Vagina (tissue), 2 donors: Measurements from ENCODE around the gene SLC25A4. TPM values are rescaled to one million over a fixed set of nuclear protein-coding genes. Genes with fewer than 3 reads are reported as not detected.

Source experiments
- DNase-seq, 2 donors: peaks; one replicate each; pipeline ENCODE4 v3.0.0-alpha.2; 2017; ENCODE audit errors: extremely low spot score in 2 of 2
- H3K27ac ChIP-seq: fragments of 200-600 bp; sonication (generic); one replicate; pipeline ENCODE4 v1.5.1; 2019
- H3K27me3 ChIP-seq: fragments of 200-600 bp; sonication (generic); one replicate; pipeline ENCODE4 v1.5.1; 2019
- H3K36me3 ChIP-seq, 2 donors: fragments of 200-600 bp; sonication (generic); one replicate each; pipeline ENCODE4 v1.5.1; 2017 to 2019
- H3K4me1 ChIP-seq: fragments of 200-600 bp; sonication (generic); one replicate; pipeline ENCODE4 v1.5.1; 2019
- H3K4me3 ChIP-seq, 2 donors: fragments of 200-600 bp; sonication (generic); 1 replicate in 1 of 2; 2 replicates in 1 of 2; pipeline ENCODE4 v1.5.1; 2016 to 2019
- H3K9me3 ChIP-seq: fragments of 200-600 bp; sonication (generic); one replicate; pipeline ENCODE4 v1.5.1; 2019
- POLR2A ChIP-seq, 2 donors: fragments of 450-650 bp; IDR thresholded peaks; one replicate each; pipeline ENCODE4 v1.6.1; 2017; ENCODE audit warnings: antibody characterized with exemption in 2 of 2, mild to moderate bottlenecking in 2 of 2, moderate library complexity in 2 of 2
- POLR2AphosphoS5 ChIP-seq, 2 donors: sonication (generic); formaldehyde crosslinking; IDR thresholded peaks; one replicate each; pipeline ENCODE4 v1.9.0; 2017; ENCODE audit warnings: antibody characterized with exemption in 2 of 2, mild to moderate bottlenecking in 2 of 2, low read depth in 1 of 2; ENCODE audit not compliant: insufficient read depth in 1 of 2
- intact Hi-C: fragments of 100-400 bp; cut with DNase I; formaldehyde crosslinking; loops from one replicate; pipeline ENCODE4 v1.15.1; 2023
- total RNA-seq: library from RNA; depleted of rRNA; stranded (reverse); fragments of >200 nt; gene quantifications from one replicate; pipeline ENCODE4 v1.2.3, GENCODE V29; 2016
- TF ChIP-seq, protein P1 (sequence below), 3 experiments: fragments of 450-650 bp in 2 of 3; fragments of 200-600 bp in 1 of 3; sonication (generic) in 1 of 3; IDR thresholded peaks; one replicate each; pipeline ENCODE4 v1.5.1; 2017 to 2019; ENCODE audit warnings: antibody characterized with exemption in 3 of 3, mild to moderate bottlenecking in 2 of 3, moderate library complexity in 2 of 3

The SLC25A4 gene
- total RNA-seq = 14.0 TPM

DNA sequence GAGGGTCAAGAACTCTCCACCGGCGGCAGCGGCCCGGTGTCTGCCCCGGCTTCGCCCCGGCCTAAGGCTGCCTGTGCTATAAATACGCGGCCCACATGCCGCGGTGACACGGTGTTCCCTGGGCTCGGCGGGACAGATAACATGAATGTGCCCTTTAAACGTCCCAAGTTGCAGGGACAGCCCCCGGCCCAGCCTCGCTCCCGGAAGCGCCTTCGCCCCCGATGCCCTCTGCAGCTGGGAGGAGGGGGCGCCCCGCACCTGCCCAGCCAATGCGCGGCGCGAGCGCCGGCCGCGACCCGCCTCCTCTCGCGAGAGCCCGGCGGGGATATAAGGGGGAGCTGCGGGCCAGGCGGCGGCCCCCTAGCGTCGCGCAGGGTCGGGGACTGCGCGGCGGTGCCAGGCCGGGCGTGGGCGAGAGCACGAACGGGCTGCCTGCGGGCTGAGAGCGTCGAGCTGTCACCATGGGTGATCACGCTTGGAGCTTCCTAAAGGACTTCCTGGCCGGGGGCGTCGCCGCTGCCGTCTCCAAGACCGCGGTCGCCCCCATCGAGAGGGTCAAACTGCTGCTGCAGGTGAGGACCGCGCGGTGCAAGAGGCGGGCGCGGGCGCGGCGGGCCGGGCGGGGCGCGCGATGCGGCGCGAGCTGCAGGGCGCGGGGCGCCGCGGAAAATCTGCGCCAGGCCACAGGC is at the start of gene SLC25A4:
Gene SLC25A4, plus strand, starts transcription at position 355 of the 689 bp plus-strand sequence. Its CDS starts 107 bp downstream, at position 462.
- DNase-seq = no peak
- TF ChIP-seq POLR2A (IDR thresholded peaks at IDR 0.05) (peak in 1 of 2 donors; percentile 86), POLR2AphosphoS5 (IDR thresholded peaks at IDR 0.05; ENCODE audit: insufficient read depth in 1 of 2, low read depth in 1 of 2) (peak in 1 of 2 donors; percentile 64)
- TF ChIP-seq, protein P1, sequence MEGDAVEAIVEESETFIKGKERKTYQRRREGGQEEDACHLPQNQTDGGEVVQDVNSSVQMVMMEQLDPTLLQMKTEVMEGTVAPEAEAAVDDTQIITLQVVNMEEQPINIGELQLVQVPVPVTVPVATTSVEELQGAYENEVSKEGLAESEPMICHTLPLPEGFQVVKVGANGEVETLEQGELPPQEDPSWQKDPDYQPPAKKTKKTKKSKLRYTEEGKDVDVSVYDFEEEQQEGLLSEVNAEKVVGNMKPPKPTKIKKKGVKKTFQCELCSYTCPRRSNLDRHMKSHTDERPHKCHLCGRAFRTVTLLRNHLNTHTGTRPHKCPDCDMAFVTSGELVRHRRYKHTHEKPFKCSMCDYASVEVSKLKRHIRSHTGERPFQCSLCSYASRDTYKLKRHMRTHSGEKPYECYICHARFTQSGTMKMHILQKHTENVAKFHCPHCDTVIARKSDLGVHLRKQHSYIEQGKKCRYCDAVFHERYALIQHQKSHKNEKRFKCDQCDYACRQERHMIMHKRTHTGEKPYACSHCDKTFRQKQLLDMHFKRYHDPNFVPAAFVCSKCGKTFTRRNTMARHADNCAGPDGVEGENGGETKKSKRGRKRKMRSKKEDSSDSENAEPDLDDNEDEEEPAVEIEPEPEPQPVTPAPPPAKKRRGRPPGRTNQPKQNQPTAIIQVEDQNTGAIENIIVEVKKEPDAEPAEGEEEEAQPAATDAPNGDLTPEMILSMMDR (IDR thresholded peaks at IDR 0.05) = no peak
- H3K9me3 ChIP-seq = no peaks in the 10 kb centered on the region
- intact Hi-C loops = no loop called here
- H3K27ac ChIP-seq = peak within 1 kb of the TSS; percentile 70
- no peaks in the 10 kb centered on the region for H3K27me3 ChIP-seq
- H3K4me3 ChIP-seq = peak within 1 kb of the TSS; percentile 51 to 52
- H3K36me3 ChIP-seq = peaks cover 0 to 4% of the 10 kb centered on the region in 2 donors
- H3K4me1 ChIP-seq = peaks cover 30% of the 10 kb centered on the region

DNA sequence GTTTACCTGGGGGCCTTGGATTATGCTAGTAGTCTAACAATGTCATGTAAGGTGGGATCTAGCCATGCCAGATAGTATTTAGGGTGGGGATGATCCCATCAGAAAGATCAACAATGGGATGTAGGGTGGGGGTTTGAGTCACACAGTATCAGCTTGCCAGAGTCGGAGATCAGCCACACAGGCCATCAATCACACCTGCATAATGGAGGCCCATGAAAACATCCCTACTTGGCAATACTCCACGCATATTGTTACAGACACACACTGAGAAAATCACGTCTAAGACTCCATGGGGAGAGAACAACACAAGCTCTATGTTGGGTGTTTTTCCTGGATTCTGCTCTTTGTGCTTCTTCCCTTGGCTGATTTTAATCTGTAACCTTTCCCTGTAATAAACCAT is 49.5 kb upstream of the SLC25A4 start:
- Histone ChIP-seq H3K27ac (no peak overlapping the region), H3K36me3 (no peaks in the 10 kb centered on the region), H3K4me1 (no peaks in the 10 kb centered on the region), H3K27me3 (no peaks in the 10 kb centered on the region), H3K4me3 (no peak overlapping the region), H3K9me3 (no peaks in the 10 kb centered on the region)
- no peak for TF ChIP-seq POLR2AphosphoS5 (IDR thresholded peaks at IDR 0.05; ENCODE audit: insufficient read depth in 1 of 2, low read depth in 1 of 2)
- no peak for TF ChIP-seq POLR2A (IDR thresholded peaks at IDR 0.05)
- TF ChIP-seq, protein P1 (IDR thresholded peaks at IDR 0.05) = no peak
- no peak for DNase-seq
- intact Hi-C loops = loop anchor here (5.0 kb wide), 1 partner anchor 46 kb away; no protein-coding TSS in a partner anchor

DNA sequence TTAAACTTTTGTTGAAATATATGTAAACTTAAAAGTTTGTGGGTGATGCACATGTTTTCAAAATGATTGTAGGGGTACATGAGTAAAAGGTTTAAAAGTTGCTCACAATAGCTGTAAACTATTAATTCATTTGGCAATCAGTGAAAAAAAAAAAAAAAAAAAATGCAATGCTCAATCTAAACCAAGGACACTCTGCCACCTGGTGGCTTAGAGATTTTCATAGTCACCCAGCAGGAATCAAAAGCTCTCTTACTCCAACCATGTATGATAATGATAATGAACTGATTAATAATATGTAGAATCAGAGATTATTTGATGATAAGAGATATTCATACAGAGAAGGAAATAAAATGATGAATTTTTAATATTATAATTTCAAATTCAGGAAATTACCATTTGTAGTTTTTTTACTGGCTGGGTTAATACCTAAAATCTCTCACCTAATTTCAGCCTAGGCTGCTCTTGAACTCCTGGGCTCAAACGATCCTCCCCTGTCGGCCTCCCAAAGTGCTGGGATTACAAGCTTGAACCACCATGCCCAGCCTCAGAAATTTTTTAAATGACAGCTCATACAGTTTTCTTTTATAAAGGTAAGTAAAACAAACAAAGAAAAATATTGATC is 46.9 kb upstream of the SLC25A4 start:
- no peak overlapping the region for H3K4me3 ChIP-seq
- no peaks in the 10 kb centered on the region for H3K36me3 ChIP-seq
- TF ChIP-seq POLR2AphosphoS5 (IDR thresholded peaks at IDR 0.05; ENCODE audit: insufficient read depth in 1 of 2, low read depth in 1 of 2) = no peak
- TF ChIP-seq, protein P1 (IDR thresholded peaks at IDR 0.05) = peak in 2 of 3 experiments; percentile 36 to 43
- TF ChIP-seq POLR2A (IDR thresholded peaks at IDR 0.05) = no peak
- H3K27me3 ChIP-seq = no peaks in the 10 kb centered on the region
- H3K9me3 ChIP-seq = no peaks in the 10 kb centered on the region
- DNase-seq = no peak
- no peaks in the 10 kb centered on the region for H3K4me1 ChIP-seq
- no peak overlapping the region for H3K27ac ChIP-seq
- intact Hi-C loops = no loop called here

DNA sequence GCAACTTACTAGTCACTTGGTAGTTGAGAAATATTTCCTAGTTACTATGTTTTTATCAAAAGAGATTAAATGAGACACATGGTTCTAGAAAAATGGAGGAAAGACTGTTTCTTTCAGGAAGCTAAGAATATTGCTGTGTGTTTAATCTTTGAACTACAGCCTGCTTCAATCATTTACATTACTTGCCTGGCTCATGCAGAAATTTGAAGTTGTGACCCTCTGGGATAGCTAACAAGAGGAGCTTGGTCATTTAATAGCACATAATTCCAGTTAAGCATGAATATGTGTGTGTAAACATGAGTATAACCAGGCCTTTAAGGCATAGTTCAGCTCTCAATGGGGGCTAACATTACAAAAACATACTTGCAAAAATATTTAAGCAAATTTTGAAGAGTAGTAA is 44.6 kb upstream of the SLC25A4 start:
- H3K9me3 ChIP-seq = no peaks in the 10 kb centered on the region
- H3K27me3 ChIP-seq = no peaks in the 10 kb centered on the region
- intact Hi-C loops = no loop called here
- DNase-seq = no peak
- H3K27ac ChIP-seq = no peak overlapping the region
- H3K4me1 ChIP-seq = no peaks in the 10 kb centered on the region
- H3K36me3 ChIP-seq = no peaks in the 10 kb centered on the region
- no peak overlapping the region for H3K4me3 ChIP-seq
- TF ChIP-seq, protein P1 (IDR thresholded peaks at IDR 0.05) = no peak
